HG02943 (cell line): Measurements from ENCODE around the gene PLA2G4D.

Source experiments
- ATAC-seq: cut with Tn5 transposase; IDR thresholded peaks from one replicate; pipeline ENCODE4 v1.9.1; 2021; ENCODE audit warnings: mild to moderate bottlenecking, low read depth, moderate library complexity; ENCODE audit not compliant: unreplicated experiment

Gene PLA2G4D

DNA sequence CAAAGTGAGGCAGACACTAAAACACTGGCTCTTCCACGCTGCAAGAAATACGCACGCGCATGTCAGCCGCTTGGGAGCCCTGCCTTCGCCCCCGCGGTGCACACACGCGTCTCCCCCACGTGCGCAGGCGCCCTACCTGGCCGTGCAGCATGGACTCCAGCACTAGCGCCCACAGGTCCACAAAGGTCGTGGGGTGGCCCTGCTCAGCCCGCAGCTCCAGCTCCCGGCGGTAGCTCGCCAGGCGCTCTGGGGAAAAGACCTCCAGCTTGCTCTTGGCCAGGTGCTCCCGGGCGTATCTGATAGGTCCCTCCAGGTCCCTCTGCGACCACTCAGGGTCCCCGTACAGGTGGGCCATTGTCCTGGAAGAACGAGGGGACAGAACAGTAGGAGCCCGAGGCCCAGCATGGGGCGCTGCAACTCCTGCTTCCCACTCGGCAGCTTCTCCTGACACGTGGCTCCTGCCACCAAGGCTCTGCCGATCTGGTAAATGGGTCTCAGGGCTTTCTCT is 14.9 kb downstream of the PLA2G4D start:
- no peak for ATAC-seq

GRCh38 chr15:42078903-42079302 is 15.5 kb downstream of the PLA2G4D start:
- no peak for ATAC-seq

DNA sequence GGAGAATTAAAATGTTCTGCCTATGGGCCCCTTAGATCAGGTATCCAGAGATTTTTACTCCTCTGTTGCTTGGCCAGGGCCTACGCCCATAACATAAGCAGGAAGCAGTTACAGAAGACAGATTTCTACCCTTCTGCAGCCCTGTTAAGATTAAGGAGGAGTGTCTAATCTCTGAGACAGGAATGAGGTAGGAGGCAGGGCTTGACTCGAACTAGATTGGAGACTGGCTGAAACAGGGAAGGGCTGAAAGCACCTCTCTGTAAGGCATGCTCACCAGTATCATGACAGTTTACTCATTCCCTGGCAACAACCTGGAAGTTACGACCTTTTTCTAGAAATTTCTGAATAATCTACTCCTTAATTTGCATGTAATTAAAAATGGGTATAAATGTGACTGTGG is 16.7 kb downstream of the PLA2G4D start:
- no peak for ATAC-seq

DNA sequence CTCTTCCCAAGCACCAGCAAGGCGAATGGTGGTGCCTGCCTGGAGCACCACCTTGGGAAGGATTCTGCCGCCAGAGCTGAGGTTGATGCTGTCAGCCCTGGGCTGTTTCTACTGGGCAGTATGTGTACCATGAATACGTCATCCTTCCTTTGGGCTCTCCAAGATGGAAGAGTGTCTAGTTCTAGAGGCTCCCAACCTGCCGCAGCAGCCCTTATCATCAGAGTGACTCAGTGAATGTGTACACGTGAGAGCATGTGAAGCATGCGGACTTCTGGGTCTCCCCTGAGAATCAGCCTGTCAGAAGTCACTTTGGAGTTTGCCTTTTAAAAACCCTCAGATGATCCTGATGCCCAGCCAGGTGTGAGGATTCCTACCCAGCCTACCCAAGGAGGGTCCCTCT is 20.9 kb downstream of the PLA2G4D start:
- ATAC-seq, result no peak

GRCh38 chr15:42072141-42072685 is 22.1 kb downstream of the PLA2G4D start:
- ATAC-seq, result no peak

DNA sequence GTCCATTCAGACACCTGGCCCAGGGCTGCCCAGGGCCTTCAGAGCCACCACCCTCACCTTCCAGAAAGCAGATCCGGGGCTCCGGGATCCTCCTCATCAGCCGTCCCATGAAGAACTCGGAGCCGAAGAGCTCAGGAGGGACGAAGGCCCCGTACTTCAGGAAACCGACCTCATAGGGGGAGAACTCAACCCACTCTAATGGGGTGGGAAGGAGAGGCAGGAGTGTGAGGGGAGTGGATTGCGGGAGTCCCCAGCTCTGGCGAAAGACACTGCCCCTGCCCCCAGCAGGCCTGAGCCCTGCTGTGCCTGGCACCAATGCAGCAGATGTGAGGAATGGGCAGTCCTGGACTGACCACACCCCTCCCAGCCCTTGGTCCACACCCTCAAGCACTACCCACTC is 22.6 kb downstream of the PLA2G4D start:
- ATAC-seq, result no peak

DNA sequence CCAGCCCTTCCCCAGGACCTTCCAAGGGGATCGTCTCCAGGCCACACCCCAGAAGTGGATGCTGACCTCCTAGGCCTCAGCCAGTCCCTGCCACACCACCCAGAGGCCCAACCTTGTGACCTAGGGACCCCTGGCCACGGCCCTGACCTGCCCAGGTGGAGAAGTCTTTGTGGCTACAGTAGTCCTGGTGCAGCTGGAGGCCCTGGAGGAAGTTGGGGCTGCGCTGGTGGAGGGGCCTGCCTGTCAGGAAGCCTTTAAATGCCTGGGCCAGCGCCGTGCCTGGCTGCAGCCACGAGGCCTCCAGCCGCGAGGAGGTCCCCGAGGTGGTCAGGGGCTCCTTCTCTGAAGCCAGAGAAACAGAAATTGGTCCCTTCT is 23.4 kb downstream of the PLA2G4D start:
- ATAC-seq, result no peak

GRCh38 chr15:42070279-42070975 is 23.9 kb downstream of the PLA2G4D start:
- no peak for ATAC-seq

- no peak for ATAC-seq
Observed at GRCh38 chr15:42069496-42070278, 24.7 kb downstream of the PLA2G4D start.

DNA sequence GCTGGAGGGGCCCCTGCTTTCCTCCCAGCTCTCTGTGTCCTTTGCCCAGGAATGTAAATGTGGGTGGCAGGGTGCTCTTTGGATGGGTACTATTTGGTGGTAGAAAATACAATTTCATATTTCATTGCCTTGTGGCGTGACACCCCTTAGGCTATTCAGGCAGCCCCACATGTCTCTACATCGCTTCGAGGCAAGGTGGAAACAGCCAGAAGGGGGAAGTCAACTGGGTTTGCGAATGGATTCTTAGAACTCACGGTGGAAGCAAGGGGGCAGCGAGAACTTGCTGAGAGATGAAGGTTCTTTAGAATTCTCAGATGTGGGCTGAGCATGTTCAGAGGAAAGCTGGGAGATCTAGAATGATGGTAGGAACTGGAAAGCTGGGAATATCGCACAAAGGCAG is 25.3 kb downstream of the PLA2G4D start:
- ATAC-seq, result no peak

GRCh38 chr15:42068601-42069000 is 25.8 kb downstream of the PLA2G4D start:
- no peak for ATAC-seq

DNA sequence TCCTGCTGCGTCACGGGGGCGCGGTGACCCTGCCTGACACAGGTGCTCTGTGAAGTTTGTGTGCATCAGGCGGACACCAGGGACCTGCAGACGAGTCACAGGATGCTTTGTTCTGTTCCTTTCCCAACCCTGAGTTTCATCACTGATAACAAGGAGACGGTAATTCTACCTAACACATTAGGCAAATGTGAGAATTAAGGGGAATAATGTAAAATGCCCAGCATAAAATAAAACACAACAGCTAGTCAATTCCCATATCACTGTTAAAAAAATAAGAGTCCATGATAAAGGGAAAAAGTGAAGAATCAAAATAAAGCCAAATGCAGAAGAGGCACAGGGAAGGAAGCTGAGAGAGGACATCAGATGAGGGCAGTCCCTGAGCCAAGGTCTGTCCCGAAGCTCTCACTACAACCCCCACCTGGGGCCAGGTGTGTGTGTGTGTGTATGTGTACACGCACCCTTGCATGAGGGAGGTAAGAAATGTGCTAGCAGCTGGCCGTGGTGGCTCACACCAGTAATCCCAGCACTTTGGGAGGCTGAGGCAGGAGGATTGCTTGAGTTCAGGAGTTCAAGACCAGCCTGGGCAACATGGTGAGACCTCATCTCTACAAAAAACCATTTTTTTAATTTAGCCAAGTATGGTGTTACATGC is 27.5 kb downstream of the PLA2G4D start:
- ATAC-seq, result no peak

- ATAC-seq, result no peak
Observed at GRCh38 chr15:42065468-42065867, 28.9 kb downstream of the PLA2G4D start.

DNA sequence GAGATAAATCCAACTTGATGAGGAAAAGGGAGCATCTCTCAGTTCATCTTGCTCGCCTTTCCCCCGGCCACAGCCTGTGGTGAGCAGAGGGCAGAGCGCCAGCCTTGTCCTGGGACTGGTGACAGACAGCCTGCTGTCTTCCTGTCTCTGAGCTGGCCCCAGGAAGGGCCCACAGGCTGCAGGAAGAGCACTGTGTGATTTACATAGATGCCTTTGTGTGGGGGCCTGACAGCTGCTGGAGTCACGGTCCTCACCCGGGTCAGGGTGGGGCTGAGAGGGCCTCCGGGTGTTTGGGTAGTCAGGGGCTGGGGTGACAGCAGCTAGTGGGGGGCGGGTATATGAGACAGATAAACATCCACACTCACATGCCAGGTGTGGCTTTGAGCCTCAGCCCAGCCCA is 29.3 kb downstream of the PLA2G4D start:
- no peak for ATAC-seq

DNA sequence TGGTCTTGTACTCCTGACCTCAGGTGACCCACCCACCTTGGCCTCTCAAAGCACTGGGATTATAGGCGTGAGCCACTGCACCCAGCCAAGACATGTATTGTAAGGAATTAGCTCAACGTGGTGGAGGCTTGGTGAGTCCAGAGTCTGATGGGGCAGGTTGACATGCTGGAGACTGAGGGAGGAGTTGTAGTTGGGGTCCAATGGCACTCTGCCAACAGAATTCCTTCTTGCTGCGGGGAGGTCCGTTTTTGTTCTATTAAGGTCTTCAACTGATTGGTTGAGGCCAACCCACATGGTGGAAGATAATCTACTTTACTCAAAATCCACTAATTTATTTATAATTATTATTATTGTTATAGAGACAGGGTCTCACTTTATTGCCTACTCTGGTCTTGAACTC is 30.1 kb downstream of the PLA2G4D start:
- no peak for ATAC-seq

GRCh38 chr15:42063122-42063848 is 31.1 kb downstream of the PLA2G4D start:
- ATAC-seq, result no peak

DNA sequence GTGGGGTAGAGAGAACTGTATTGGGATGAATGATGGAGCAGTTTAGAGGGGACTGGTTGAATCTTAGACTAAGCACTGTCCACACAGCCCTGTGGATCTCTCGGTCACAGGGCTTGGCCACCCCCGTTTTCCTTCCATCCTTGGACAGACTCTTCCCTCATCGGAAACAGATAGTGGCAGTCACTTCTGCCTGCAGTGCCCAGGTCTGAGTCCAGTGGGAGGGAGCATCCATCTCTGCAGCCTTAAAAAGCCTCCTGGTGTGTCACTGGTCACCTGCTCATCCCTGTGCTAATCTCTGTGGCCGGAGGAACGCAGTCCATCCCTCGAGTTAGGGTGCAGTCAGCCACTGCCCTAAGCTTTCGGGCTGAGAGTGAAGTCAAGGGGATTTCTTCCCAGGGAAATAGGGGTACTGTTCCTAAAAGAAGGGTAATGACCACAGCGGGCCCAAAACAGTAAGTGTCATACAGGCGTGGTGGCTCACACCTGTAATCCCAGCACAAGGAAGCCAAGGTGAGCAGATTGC is 32.0 kb downstream of the PLA2G4D start:
- ATAC-seq, result no peak

GRCh38 chr15:42060797-42061196 is 33.6 kb downstream of the PLA2G4D start:
- ATAC-seq, result no peak

DNA sequence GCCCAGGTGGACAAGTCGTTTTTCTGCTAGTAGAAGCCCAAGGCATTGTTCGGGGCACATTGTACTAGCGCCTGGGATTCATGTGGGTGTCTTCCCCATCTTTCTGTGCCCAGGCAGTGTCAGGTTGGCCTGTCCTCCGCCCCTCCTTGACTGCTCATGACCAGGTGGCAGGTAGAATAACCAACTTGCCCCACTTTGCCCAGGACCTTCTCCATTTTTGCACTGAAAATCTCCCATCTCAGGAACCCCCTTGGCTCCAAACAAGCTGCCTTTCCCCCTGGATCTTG is 33.9 kb downstream of the PLA2G4D start:
- no peak for ATAC-seq

DNA sequence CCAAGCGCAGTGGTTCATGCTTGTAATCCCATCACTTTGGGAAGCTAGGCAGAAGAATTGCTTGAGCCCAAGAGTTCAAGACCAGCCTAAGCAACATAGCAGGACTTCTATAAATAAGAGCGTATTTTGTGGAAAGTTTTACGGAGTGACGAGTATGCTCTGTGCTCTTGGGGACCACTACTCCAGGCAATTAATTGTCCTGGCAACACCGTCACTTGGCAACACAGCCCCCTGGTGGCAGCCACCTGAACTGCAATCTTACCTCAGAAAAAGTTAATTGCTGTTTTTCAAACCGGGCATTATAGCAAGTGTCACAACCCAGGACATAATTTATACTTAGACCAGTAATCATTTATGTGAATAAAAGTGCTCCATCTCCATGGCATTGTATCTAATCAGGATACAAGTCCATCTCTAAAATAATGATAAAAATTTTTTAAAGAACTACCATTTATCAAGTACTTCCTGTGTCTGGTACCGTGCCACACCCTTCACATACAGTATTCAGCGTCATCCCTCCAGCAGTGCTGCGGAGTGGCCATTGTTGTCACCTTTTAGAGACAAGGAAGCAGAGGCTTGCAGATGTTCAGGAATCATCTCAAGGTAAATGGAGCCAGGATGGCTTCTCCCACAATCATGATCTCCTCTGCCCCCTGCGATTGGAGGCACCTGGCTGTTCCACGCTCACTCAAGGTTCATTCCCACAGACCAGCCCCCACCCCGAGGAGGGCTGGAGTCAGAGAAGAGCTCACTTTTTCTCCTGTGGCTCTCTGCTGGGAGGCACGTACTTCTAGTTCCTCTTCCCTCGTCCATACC is 34.5 kb downstream of the PLA2G4D start:
- no peak for ATAC-seq
